Loucy (cell line): Measurements from ENCODE around the gene ACER3.

Source experiments
- EZH2phosphoT487 ChIP-seq: fragments of 200-600 bp; IDR thresholded peaks from 2 replicates; pipeline ENCODE4 v1.6.1; 2018; ENCODE audit warnings: antibody characterized with exemption, mild to moderate bottlenecking, moderate library complexity, borderline replicate concordance
- TF ChIP-seq, protein P1 (sequence below): fragments of 200-600 bp; sonication (generic); conservative IDR thresholded peaks from 2 replicates; pipeline ENCODE4 v1.5.1; 2014; ENCODE audit warnings: mild to moderate bottlenecking, antibody characterized with exemption, low read length

DNA sequence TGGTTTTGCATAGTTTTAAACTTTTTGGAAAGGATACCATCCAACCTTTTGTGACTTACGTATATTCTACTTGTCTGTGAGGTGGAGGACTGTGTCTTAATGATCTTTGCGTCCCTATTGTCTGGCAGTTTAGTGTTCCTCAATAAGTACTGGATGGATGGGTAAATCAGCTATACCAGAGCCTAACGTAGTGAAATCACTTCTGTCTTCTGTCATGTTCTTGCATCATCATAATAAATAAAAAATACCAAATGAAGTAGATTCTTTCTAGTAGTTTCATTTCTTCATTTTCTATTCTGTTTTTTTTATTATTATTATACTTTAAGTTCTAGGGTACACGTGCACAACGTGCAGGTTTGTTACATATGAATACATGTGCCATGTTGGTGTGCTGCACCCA, 66.4 kb downstream of the ACER3 start:
- TF ChIP-seq, protein P1, sequence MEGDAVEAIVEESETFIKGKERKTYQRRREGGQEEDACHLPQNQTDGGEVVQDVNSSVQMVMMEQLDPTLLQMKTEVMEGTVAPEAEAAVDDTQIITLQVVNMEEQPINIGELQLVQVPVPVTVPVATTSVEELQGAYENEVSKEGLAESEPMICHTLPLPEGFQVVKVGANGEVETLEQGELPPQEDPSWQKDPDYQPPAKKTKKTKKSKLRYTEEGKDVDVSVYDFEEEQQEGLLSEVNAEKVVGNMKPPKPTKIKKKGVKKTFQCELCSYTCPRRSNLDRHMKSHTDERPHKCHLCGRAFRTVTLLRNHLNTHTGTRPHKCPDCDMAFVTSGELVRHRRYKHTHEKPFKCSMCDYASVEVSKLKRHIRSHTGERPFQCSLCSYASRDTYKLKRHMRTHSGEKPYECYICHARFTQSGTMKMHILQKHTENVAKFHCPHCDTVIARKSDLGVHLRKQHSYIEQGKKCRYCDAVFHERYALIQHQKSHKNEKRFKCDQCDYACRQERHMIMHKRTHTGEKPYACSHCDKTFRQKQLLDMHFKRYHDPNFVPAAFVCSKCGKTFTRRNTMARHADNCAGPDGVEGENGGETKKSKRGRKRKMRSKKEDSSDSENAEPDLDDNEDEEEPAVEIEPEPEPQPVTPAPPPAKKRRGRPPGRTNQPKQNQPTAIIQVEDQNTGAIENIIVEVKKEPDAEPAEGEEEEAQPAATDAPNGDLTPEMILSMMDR = no peak
- TF ChIP-seq EZH2phosphoT487 = no peak
